Mesodermal cell (in vitro differentiated cells): ENCODE data around the gene SRGAP2C.
"Not testable (repeated sequence)": the region's sequence is repeated elsewhere in the genome, so short reads cannot be mapped to it uniquely, and the experiment has no call there.

Source experiments
- H3K27ac ChIP-seq: 2 replicates; pipeline ENCODE4 v1.7.0; 2013; ENCODE audit warnings: mild to moderate bottlenecking, low read depth, low read length, moderate library complexity; ENCODE audit not compliant: severe bottlenecking
- H3K36me3 ChIP-seq: 2 replicates; pipeline ENCODE4 v1.7.1; 2013; ENCODE audit warnings: mild to moderate bottlenecking, low read length, moderate library complexity; ENCODE audit not compliant: control insufficient read depth, insufficient read depth
- H3K4me1 ChIP-seq: one replicate; pipeline ENCODE4 v1.7.1; 2013; ENCODE audit warnings: mild to moderate bottlenecking, low read length; ENCODE audit not compliant: insufficient read depth, control insufficient read depth, poor library complexity, severe bottlenecking
- H3K4me3 ChIP-seq: 2 replicates; pipeline ENCODE4 v1.7.0; 2013; ENCODE audit warnings: low read length, control low read depth, mild to moderate bottlenecking; ENCODE audit not compliant: insufficient read depth, poor library complexity, severe bottlenecking; ENCODE audit errors: extremely low read depth
- H3K9me3 ChIP-seq: 2 replicates; pipeline ENCODE4 v1.7.1; 2013; ENCODE audit warnings: mild to moderate bottlenecking, low read length, moderate library complexity; ENCODE audit not compliant: control insufficient read depth
- WGBS, 2 experiments: methylation state at CpG; one replicate each; pipeline ENCODE4 v1.1.5; 2013; ENCODE audit warnings: missing lambda C conversion rate in 2 of 2; ENCODE audit not compliant: insufficient coverage in 2 of 2; 5-methylcytosine and 5-hydroxymethylcytosine counted together

SRGAP2C gene

DNA sequence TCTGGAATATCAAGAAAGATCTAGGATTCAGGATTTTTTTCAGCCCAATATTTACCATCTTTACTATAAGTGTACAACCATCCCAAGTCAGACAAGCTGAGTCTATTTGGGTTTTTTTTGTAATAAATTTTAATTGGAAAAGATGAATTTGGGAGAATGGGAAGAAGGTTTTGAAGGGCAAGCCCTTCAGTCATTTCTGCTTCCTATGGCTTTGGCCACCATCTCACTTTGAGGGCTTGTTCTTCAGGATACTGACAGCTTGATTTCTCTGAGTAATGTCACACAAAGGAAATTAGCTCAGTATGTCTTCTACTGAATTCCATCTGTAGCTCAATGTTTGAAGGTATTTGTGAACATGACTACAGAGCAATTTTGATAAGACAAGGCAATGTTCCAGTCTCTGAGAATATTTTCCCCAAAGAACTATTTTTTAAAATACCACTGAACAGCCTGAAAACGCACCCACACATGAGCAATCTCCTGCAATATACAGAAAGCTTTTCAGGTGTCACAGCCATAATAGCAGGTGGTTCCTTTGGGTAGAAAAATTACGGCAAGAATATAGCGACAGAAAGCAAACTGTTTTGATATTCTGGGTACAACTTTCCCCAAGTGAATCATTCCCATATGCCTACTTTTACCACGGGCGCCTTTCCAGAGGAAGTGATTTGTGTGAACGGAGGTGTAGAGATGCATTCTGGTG is 23.4 kb upstream of the SRGAP2C start:
- not testable (repeated sequence) for H3K4me3 ChIP-seq, H3K4me1 ChIP-seq, H3K9me3 ChIP-seq, H3K27ac ChIP-seq, H3K36me3 ChIP-seq
- WGBS, 2 experiments = no CpG with 5 or more reads among the region's 6 CpGs

DNA sequence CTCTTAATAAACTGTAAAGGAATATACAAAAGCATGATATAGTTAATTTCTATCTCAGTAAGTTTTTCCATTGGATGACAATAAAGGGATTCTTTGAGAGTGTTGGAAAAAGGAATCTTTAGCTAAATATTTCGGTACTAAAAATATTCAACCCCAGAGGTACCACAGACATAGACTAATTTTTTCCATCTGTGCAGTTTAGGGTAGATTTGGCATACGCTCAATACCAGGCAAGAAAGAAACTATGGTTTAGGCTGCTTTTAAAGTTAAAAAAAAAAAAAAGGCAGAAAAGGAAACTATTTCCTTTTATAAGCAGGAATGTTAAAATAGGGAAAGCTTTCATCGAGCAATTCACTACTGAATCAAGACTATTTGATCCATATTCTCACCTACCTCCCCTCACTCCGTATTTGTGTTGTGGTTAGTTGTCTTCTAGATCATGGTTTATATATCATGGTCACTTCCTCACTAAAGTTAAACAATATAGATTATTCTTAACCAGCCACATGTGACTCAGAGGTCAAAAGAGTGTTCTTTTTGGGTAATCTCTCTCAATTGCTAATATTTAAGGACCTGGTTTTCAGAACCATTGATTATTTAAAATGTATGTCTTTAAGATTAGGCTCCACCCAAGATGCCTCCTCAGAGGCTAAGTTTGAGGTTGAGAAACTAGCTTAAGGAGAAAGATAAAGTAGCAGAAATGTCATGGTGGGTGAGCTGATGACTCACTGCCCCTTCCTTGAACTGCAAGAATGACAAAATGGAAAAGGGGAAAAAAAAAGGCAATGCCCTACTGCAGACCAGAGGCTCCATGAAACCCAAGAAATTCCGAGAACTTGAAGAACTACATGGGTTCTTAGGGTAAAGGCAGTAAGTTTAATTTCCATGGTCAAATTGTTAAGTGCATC is 20.7 kb upstream of the SRGAP2C start:
- H3K27ac ChIP-seq, H3K36me3 ChIP-seq, H3K9me3 ChIP-seq, H3K4me3 ChIP-seq, H3K4me1 ChIP-seq: not testable (repeated sequence)
- WGBS, 2 experiments = no CpG with 5 or more reads among the region's 5 CpGs

DNA sequence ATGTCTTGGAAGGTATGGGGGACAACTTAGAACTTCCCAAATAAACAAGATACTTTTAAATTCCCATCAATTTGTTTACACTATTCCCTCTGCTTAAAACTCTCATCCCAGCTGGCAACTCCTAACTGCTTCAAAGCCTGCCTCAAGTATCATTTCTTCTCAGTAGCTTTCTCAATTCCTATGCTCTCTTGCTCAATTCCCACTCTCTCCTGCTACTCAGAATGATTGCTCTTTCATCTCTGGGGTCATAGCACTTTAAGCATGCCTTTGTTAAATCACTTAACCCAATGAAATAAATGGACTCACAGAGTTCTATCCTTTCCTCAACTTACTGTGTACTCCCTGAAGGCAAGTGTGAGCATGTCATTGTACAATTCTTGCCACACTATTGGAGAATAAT is 19.5 kb upstream of the SRGAP2C start:
- not testable (repeated sequence) for H3K4me3 ChIP-seq, H3K4me1 ChIP-seq, H3K27ac ChIP-seq, H3K36me3 ChIP-seq, H3K9me3 ChIP-seq

DNA sequence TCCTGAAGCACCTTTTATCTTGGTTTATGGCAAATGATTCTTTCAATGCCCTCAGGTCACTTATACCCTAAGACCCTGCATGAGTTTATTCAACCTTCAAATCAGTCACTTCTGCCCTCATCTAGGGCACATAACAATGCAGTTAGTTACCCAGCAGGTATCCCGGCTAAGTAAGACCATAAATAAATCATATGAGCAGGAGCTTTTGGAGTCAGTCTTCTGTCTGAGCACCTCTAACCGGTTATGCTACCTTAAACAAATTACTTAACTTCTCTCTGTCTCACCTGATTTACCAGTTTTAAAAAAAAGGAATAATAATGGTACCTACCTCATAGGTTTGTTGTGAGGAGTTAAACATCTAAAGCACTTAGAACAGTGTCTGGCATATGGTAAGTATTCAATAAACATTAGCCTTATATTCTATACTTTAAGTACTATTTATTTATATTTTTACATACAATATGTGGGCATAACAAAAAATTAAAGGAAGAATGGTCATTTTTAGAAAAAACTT is 17.5 kb upstream of the SRGAP2C start:
- H3K36me3 ChIP-seq, H3K27ac ChIP-seq, H3K4me1 ChIP-seq, H3K4me3 ChIP-seq, H3K9me3 ChIP-seq: not testable (repeated sequence)
- no CpG with 5 or more reads among the region's 2 CpGs for WGBS, 2 experiments

DNA sequence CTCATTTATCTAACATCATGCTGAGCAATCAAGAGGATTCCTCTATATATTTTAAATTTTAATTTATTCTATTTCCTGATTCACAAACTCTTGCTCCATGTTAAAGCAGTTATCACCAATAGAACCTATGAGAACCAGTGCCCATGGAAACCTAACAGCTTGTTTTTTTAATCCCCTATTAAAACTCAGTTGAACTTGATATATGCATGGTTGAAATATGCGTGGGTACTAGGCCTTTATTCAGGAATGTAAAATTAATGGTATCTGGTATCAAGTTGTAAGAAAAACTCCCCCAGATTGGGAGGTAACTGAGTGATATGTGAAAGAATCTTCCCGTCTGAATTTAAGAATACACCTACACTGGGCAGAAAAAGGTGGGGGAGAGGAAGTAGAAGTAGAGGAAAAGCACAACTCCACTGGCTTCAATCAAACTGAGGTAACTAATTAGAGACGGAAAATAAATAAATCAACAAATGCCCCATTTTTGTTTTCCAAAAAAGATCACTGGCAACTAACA is 16.6 kb upstream of the SRGAP2C start:
- not testable (repeated sequence) for H3K4me1 ChIP-seq, H3K4me3 ChIP-seq, H3K27ac ChIP-seq, H3K9me3 ChIP-seq, H3K36me3 ChIP-seq
- no CpG with 5 or more reads among the region's 3 CpGs for WGBS, 2 experiments

DNA sequence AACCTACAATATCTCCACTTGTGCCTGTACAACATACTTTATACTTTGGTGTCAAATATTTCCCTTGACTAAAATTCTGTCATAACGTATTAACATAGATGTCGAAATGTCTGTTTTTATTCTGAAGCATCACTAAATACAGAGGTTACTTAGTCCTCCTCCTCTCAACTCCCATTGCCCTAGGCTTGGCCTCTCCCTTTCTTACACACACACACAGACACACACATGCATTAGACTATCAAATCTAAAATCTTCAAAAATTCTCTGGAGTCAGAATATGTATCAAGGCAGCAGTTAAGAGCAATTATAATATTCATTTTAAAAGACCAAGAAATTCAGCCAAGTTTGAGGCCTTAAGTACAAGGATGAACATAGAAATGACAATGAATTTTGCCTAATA is 8.1 kb upstream of the SRGAP2C start:
- not testable (repeated sequence) for H3K4me3 ChIP-seq, H3K4me1 ChIP-seq, H3K36me3 ChIP-seq, H3K27ac ChIP-seq, H3K9me3 ChIP-seq
- WGBS, 2 experiments = 90 to 100% methylated on average over 1 to 2 of the region's 2 CpGs

DNA sequence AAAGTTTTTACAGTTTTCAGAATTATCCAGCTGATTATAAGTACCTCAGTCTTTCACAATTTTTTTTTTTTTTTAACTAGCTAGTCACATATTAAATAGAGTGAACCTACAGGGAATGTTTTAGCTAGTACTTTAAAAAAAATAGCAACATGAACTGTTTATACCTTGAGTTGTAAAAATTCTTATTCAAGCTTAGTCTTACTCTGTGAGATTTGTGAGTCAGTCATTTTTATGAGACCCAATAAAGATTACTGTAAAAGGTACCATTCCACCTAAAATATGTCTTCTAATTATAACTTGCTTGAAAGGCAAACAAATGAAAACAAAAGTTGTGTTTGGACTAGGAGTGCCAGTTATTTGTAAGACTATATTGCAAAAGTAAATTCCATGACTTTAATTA is 6.6 kb upstream of the SRGAP2C start:
- not testable (repeated sequence) for H3K36me3 ChIP-seq, H3K4me1 ChIP-seq, H3K9me3 ChIP-seq

DNA sequence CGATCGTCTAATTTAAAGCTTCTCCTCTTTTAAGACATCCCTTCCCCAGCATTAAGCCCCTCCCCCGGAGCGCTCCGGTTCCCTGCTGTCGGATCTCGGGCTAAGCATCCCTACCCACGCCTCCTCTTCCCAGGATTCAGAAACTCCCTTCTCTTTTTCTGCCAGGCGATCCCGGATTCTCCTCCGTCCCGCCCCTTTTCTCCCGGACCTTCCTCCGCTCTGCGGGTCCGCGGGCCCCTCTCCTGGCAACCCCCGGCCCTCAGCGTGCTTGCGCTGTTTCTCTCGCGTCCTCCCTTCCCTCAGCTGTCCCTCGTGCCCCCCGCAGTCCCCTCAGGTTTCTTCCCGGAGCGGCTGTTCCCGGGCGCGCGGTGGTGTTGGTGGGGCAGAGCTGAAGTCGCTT is 908 bp upstream of the SRGAP2C start:
- H3K9me3 ChIP-seq, H3K27ac ChIP-seq, H3K4me1 ChIP-seq, H3K36me3 ChIP-seq: not testable (repeated sequence)
- WGBS, 2 experiments = no CpG with 5 or more reads among the region's 31 CpGs
- H3K4me3 ChIP-seq = peak overlapping the region; percentile 33

More for the DNA sequence above, 6.6 kb upstream of the SRGAP2C start:
- H3K4me3 ChIP-seq, H3K27ac ChIP-seq: not testable (repeated sequence)

DNA sequence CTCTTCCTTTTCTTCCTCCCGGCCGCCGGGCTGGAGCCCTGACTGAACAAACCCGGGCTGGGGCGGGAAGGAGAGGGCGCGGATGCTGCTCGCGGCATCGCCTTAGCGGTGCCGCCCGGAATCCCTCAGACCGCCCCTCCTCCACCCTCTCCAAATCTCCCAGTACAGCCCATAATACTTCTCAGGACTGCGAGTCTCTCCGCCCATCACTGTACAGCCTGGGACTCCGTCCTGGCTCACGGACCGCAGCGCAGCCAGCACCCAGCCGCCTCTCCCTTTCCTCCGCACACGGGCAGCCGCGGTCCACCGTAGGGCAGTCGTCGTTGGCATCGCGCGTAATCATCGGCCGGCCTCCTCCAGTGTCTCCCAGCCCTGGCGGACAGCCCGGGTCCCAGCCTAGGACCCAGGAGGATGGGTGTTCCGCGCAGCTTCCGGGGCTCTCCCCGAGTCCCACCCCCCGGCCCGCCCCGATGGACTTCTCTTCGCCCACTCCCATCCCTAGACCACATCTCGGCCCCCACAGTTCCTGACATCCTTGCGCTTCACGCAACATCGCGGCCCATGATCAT is 449 bp downstream of the SRGAP2C start:
- not testable (repeated sequence) for H3K9me3 ChIP-seq, H3K27ac ChIP-seq, H3K4me1 ChIP-seq, H3K36me3 ChIP-seq
- H3K4me3 ChIP-seq = peak overlapping the region; percentile 24
- no CpG with 5 or more reads among the region's 48 CpGs for WGBS, 2 experiments

DNA sequence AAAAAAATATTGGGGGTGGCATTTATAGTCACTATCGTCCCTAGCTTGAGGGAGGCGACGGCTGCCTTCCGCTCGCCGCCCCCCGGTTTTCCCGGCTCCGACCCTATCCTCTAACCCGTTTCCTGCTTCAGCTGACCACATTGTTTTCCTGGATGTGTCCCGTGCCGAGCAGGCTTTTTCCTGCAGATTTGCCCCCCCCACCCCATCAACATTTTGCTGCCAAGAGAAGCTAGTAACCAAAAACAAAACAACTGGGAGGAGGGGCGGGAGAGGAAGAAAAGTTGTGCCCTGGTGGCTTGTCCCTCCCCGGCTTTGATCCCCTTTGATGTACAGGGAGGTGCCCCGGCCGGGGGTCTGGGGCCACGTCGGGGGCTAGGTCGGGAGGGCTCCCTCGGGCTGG is 1.4 kb downstream of the SRGAP2C start:
- H3K4me3 ChIP-seq, H3K9me3 ChIP-seq, H3K4me1 ChIP-seq, H3K36me3 ChIP-seq, H3K27ac ChIP-seq: not testable (repeated sequence)
- no CpG with 5 or more reads among the region's 20 CpGs for WGBS, 2 experiments

DNA sequence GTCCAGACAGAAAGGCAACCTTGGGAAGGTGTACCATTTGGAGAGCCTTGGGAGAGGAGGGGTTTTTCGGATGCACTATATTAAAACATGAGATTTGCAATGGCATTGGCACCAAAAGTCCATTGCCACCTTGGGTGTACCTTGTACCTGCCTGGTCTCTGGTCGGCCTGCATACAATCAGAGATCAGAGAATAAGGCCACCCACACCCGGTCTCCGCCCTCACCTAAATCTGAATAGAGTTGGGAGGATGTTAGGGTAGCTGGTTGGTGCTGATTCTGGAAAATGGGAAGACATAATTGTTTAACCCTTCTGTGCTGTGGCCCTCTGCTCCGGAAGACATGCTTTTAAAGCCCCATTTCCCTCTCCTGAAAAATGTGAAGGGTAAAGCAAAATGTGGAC is 3.1 kb downstream of the SRGAP2C start:
- H3K4me1 ChIP-seq, H3K36me3 ChIP-seq, H3K27ac ChIP-seq, H3K9me3 ChIP-seq: not testable (repeated sequence)
- WGBS, 2 experiments = no CpG with 5 or more reads among the region's 5 CpGs
- H3K4me3 ChIP-seq = peak overlapping the region; percentile 27
